Upper lobe of right lung (tissue), 1 donor: Measurements from ENCODE around the gene RAPH1. TPM values are rescaled to one million over a fixed set of nuclear protein-coding genes. Genes with fewer than 3 reads are reported as not detected.

ENCODE experiments used
- ATAC-seq: fragments of 200-7000 bp; cut with Tn5 transposase; one replicate; pipeline ENCODE4 v1.9.1; 2020; ENCODE audit warnings: mild to moderate bottlenecking, moderate library complexity
- DNase-seq: peaks from one replicate; pipeline ENCODE4 v3.0.0-alpha.2; 2020
- H3K27ac ChIP-seq: fragments of 200-600 bp; one replicate; pipeline ENCODE4 v1.8.0; 2022
- H3K27me3 ChIP-seq: fragments of 200-600 bp; one replicate; pipeline ENCODE4 v1.8.0; 2022; ENCODE audit warnings: mild to moderate bottlenecking
- H3K36me3 ChIP-seq: fragments of 200-600 bp; one replicate; pipeline ENCODE4 v1.8.0; 2022
- H3K4me1 ChIP-seq: fragments of 200-600 bp; one replicate; pipeline ENCODE4 v1.8.0; 2022
- H3K4me3 ChIP-seq: fragments of 200-600 bp; one replicate; pipeline ENCODE4 v1.8.0; 2022; ENCODE audit warnings: mild to moderate bottlenecking
- H3K9me3 ChIP-seq: fragments of 200-600 bp; one replicate; pipeline ENCODE4 v1.8.0; 2022
- intact Hi-C: fragments of 100-400 bp; cut with DNase I; formaldehyde crosslinking; loops from one replicate; pipeline ENCODE4 v1.11.0; 2022
- long read RNA-seq: library from polyadenylated mRNA; unstranded; transcript quantifications from one replicate; pipeline ENCODE4 v2.0.0, GENCODE V29; 2021
- total RNA-seq: library from RNA; stranded (reverse); fragmentation: NEBNext Ultra II Directional; extraction: Animal tissue kit (Norgen Biotek cat#: 25700); gene quantifications from one replicate; pipeline ENCODE4 v1.2.1, GENCODE V29; 2021
- TF ChIP-seq, protein P1 (sequence below): fragments of 200-600 bp; IDR thresholded peaks from one replicate; pipeline ENCODE4 v1.8.0; 2022; ENCODE audit warnings: antibody characterized with exemption
- donor health status: DM: no; HTN: yes; CAD: no; lungs with severe emphysema.

RAPH1 gene, protein sequence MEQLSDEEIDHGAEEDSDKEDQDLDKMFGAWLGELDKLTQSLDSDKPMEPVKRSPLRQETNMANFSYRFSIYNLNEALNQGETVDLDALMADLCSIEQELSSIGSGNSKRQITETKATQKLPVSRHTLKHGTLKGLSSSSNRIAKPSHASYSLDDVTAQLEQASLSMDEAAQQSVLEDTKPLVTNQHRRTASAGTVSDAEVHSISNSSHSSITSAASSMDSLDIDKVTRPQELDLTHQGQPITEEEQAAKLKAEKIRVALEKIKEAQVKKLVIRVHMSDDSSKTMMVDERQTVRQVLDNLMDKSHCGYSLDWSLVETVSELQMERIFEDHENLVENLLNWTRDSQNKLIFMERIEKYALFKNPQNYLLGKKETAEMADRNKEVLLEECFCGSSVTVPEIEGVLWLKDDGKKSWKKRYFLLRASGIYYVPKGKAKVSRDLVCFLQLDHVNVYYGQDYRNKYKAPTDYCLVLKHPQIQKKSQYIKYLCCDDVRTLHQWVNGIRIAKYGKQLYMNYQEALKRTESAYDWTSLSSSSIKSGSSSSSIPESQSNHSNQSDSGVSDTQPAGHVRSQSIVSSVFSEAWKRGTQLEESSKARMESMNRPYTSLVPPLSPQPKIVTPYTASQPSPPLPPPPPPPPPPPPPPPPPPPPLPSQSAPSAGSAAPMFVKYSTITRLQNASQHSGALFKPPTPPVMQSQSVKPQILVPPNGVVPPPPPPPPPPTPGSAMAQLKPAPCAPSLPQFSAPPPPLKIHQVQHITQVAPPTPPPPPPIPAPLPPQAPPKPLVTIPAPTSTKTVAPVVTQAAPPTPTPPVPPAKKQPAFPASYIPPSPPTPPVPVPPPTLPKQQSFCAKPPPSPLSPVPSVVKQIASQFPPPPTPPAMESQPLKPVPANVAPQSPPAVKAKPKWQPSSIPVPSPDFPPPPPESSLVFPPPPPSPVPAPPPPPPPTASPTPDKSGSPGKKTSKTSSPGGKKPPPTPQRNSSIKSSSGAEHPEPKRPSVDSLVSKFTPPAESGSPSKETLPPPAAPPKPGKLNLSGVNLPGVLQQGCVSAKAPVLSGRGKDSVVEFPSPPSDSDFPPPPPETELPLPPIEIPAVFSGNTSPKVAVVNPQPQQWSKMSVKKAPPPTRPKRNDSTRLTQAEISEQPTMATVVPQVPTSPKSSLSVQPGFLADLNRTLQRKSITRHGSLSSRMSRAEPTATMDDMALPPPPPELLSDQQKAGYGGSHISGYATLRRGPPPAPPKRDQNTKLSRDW
- total RNA-seq: 93.4 TPM
- long read RNA-seq, partial matches to known transcripts: 3 of 21 reads
- long read RNA-seq, other reads (novel, unspliced or antisense): 18 of 21 reads

DNA sequence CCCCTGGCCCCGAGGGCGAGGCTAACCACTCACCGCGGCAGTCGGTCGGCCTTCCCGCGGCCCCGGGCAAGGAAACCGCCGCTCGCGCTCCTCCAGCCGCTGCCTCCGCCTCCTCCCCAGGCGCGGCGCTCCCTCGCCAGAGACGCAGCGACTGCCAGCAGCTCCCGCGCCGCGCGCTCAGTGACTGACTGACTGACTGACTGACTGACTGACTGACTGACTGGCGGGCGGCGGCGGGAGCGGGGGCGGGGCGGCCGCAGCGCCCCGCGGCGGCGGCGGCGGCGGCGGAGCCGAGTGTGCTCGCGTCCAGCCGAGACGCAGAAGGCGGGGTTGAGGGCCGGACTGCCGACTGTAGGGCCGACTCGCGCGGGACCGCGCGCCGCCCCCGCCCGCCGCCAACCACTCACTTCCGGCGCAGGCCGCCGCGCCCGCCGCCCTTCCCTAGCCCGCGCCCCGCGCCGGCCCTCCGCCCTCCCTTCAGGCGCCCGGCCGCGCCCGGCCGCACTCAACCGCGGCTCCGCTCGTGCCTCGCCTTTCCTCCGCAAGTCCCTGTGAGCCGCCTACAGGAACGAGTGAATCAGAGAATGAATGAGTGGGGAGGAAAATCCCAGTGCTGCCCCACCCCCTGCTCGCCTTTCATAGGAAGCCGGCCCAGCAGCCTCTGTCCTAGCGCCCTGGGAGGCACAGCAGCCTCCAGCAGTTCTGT, at the start of gene RAPH1:
RAPH1 (minus strand) TSS at position 224 of the 706 bp plus-strand sequence. CDS start 39,948 bp downstream, outside the sequence.
- intact Hi-C loops: no loop called here
- peak; percentile 94 for ATAC-seq
- DNase-seq: peak; percentile 95
- peak within 1 kb of the TSS; percentile 92 for H3K27ac ChIP-seq
- H3K9me3 ChIP-seq: no peaks in the 10 kb centered on the region
- H3K36me3 ChIP-seq: no peaks in the 10 kb centered on the region
- H3K4me3 ChIP-seq: peak within 1 kb of the TSS; percentile 98
- no peaks in the 10 kb centered on the region for H3K27me3 ChIP-seq
- H3K4me1 ChIP-seq: peaks cover 17% of the 10 kb centered on the region
- TF ChIP-seq, protein P1, sequence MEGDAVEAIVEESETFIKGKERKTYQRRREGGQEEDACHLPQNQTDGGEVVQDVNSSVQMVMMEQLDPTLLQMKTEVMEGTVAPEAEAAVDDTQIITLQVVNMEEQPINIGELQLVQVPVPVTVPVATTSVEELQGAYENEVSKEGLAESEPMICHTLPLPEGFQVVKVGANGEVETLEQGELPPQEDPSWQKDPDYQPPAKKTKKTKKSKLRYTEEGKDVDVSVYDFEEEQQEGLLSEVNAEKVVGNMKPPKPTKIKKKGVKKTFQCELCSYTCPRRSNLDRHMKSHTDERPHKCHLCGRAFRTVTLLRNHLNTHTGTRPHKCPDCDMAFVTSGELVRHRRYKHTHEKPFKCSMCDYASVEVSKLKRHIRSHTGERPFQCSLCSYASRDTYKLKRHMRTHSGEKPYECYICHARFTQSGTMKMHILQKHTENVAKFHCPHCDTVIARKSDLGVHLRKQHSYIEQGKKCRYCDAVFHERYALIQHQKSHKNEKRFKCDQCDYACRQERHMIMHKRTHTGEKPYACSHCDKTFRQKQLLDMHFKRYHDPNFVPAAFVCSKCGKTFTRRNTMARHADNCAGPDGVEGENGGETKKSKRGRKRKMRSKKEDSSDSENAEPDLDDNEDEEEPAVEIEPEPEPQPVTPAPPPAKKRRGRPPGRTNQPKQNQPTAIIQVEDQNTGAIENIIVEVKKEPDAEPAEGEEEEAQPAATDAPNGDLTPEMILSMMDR: no peak

DNA sequence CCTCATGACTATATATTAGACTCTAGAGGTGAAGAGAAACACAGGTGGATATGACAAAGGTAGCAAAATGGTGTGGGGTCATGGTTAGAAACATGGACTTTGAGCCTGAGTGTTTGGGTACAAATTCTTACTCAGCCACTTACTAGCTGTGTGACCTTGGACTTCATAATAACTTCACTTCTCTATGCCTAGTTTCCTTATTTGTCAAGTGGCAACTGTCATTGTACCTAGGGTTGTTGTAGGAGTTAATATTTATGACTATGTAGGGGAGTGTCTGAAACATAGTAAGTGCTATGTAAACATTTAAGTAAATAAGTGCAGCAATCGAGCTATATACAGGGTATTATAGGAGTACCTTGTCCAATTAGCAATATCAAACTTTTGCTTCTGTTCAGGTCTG, 49.7 kb upstream of the RAPH1 start:
- no peaks in the 10 kb centered on the region for H3K9me3 ChIP-seq
- H3K4me3 ChIP-seq: no peak overlapping the region
- DNase-seq: no peak
- H3K36me3 ChIP-seq: no peaks in the 10 kb centered on the region
- H3K27me3 ChIP-seq: no peaks in the 10 kb centered on the region
- ATAC-seq: no peak
- H3K27ac ChIP-seq: no peak overlapping the region
- intact Hi-C loops: no loop called here
- H3K4me1 ChIP-seq: peaks cover 19% of the 10 kb centered on the region
- TF ChIP-seq, protein P1: no peak

DNA sequence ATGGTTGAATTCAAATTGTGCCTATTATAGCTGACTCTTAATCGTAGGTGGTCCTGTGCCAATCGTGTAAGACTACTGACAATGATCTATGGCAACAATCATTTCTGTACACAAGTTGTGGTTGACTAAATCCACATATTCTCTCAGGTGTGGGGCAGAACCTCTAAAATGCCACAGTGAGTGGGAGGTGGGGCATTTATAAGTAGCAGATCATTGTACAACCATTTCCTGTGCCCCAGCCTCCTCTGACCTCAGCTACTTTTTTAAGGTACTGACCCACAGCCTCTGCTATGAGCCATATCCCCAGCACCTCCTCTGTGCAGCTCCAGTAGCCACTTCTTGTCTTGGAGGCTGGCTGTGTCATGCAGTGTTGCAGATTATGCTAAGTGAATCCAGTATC, 48.6 kb upstream of the RAPH1 start:
- H3K36me3 ChIP-seq: no peaks in the 10 kb centered on the region
- H3K9me3 ChIP-seq: no peaks in the 10 kb centered on the region
- no peak overlapping the region for H3K27ac ChIP-seq
- DNase-seq (no peak), ATAC-seq (peak; percentile 44)
- no peak overlapping the region for H3K4me3 ChIP-seq
- intact Hi-C loops: no loop called here
- TF ChIP-seq, protein P1: no peak
- H3K27me3 ChIP-seq: no peaks in the 10 kb centered on the region
- H3K4me1 ChIP-seq: peaks cover 19% of the 10 kb centered on the region

DNA sequence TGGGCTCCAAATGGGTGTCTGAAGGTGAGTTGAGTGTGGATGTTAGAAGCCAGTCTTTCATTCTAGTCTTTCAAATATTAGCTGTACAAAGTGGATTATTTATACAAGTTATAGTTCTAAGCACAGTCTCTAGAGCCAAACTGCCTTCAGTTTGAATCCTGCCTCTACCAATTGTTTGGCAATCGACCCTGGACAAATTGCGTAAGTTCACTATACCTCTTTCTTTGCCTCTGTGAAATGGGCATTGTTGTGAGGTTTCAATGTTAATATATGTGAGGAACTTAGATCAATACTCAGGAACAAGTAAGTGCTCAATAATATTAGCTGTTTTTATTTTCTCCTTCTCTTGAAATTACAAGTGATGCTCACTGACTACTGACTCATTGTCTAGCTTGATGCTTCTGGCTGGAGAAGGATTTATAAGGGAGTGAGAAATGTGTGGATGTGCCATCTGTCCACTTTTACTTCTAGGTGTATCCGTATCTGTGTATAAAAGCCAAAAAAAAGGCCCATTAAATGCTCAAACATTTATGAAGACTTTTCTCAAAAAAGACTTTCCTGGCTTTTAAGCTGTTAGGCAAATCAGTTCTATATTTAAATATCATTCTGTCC, 48.1 kb upstream of the RAPH1 start:
- Histone ChIP-seq H3K9me3 (no peaks in the 10 kb centered on the region), H3K4me3 (no peak overlapping the region), H3K27ac (no peak overlapping the region), H3K27me3 (no peaks in the 10 kb centered on the region), H3K36me3 (no peaks in the 10 kb centered on the region), H3K4me1 (peaks cover 19% of the 10 kb centered on the region)
- TF ChIP-seq, protein P1: no peak
- ATAC-seq (no peak), DNase-seq (no peak)
- intact Hi-C loops: no loop called here
